NAMALWA (cell line): ENCODE results near the gene TAP2.
A peak's percentile ranks its signal among the peaks of the same experiment; 100 is the strongest.
"Not testable (repeated sequence)": the region's sequence is repeated elsewhere in the genome, so short reads cannot be mapped to it uniquely, and the experiment has no call there.

Experiments
- DNase-seq: peaks from one replicate; pipeline ENCODE4 v3.0.0-alpha.2; 2015; ENCODE audit warnings: low spot score

The TAP2 gene

GRCh38 chr6:32835167-32835893 is 3.2 kb downstream of the TAP2 start:
- no peak for DNase-seq

GRCh38 chr6:32833664-32834063 is 4.9 kb downstream of the TAP2 start:
- no peak for DNase-seq

- DNase-seq: no peak
Observed at GRCh38 chr6:32832535-32832934, 6.0 kb downstream of the TAP2 start.

- no peak for DNase-seq
Observed at GRCh38 chr6:32830936-32831335, 7.6 kb downstream of the TAP2 start.

- no peak for DNase-seq
Observed at GRCh38 chr6:32830017-32830416, 8.5 kb downstream of the TAP2 start.

- no peak for DNase-seq
Observed at GRCh38 chr6:32829495-32829894, 9.0 kb downstream of the TAP2 start.

GRCh38 chr6:32827025-32827424 is 11.5 kb downstream of the TAP2 start:
- DNase-seq: no peak

GRCh38 chr6:32825966-32826365 is 12.6 kb downstream of the TAP2 start:
- DNase-seq: no peak

GRCh38 chr6:32819729-32820128 is 18.8 kb downstream of the TAP2 start:
- no peak for DNase-seq

- no peak for DNase-seq
Observed at GRCh38 chr6:32818867-32819266, 19.7 kb downstream of the TAP2 start.

GRCh38 chr6:32816746-32817204 is 21.8 kb downstream of the TAP2 start, which contains the start of gene HLA-DOB:
Gene HLA-DOB, minus strand, starts transcription at chr6:32817002. Its CDS starts 51 bp downstream, at chr6:32816951.
- peak; percentile 87 for DNase-seq

- DNase-seq: peak; percentile 77
Observed at GRCh38 chr6:32815996-32816395, 22.5 kb downstream of the TAP2 start.

- no peak for DNase-seq
Observed at GRCh38 chr6:32815115-32815514, 23.4 kb downstream of the TAP2 start.

- DNase-seq: no peak
Observed at GRCh38 chr6:32814145-32814544, 24.4 kb downstream of the TAP2 start.

GRCh38 chr6:32809171-32809570 is 29.4 kb downstream of the TAP2 start:
- no peak for DNase-seq

- DNase-seq: no peak
Observed at GRCh38 chr6:32807020-32807580, 31.4 kb downstream of the TAP2 start.

GRCh38 chr6:32805404-32805803 is 33.1 kb downstream of the TAP2 start:
- DNase-seq: not testable (repeated sequence)

- no peak for DNase-seq
Observed at GRCh38 chr6:32803416-32803815, 35.1 kb downstream of the TAP2 start.

- DNase-seq: no peak
Observed at GRCh38 chr6:32799740-32800139, 38.8 kb downstream of the TAP2 start.

GRCh38 chr6:32799168-32799567 is 39.4 kb downstream of the TAP2 start:
- peak; percentile 23 for DNase-seq

GRCh38 chr6:32796848-32797776 is 41.4 kb downstream of the TAP2 start:
- peak; percentile 85 for DNase-seq

GRCh38 chr6:32794510-32794909 is 44.0 kb downstream of the TAP2 start:
- DNase-seq: no peak
